ENCODE data around the gene CROCC2.

CROCC2 gene

GRCh38 chr2:240997856-240998705 is 91.9 kb downstream of the CROCC2 start, which contains the start of gene SNED1:
TSS of gene SNED1 (plus strand) at chr2:240998618. CDS start at chr2:240998838, 220 bp downstream.
- TF ChIP-seq CTCF (conservative IDR thresholded peaks at IDR 0.05) = no peak
- peak within 1 kb of the TSS; percentile 89 for H3K27ac ChIP-seq

GRCh38 chr2:240998706-240998994 is 92.5 kb downstream of the CROCC2 start:
- TF ChIP-seq CTCF (conservative IDR thresholded peaks at IDR 0.05) = no peak
- peak overlapping the region; percentile 89 for H3K27ac ChIP-seq

- no peak for TF ChIP-seq CTCF (conservative IDR thresholded peaks at IDR 0.05)
- peak overlapping the region; percentile 89 for H3K27ac ChIP-seq
These were observed 93.1 kb downstream of the CROCC2 start for GRCh38 chr2:240998995-240999791.

- peak overlapping the region; percentile 89 for H3K27ac ChIP-seq
- no peak for TF ChIP-seq CTCF (conservative IDR thresholded peaks at IDR 0.05)
These were observed 93.9 kb downstream of the CROCC2 start for GRCh38 chr2:240999873-241000541.

- no peak for TF ChIP-seq CTCF (conservative IDR thresholded peaks at IDR 0.05)
- no peak overlapping the region for H3K27ac ChIP-seq
These were observed 94.7 kb downstream of the CROCC2 start for GRCh38 chr2:241000831-241001321.

- H3K27ac ChIP-seq = no peak overlapping the region
- no peak for TF ChIP-seq CTCF (conservative IDR thresholded peaks at IDR 0.05)
These were observed 95.5 kb downstream of the CROCC2 start for GRCh38 chr2:241001413-241002274.
